GM12892 (cell line): ENCODE measurements around the gene YOD1.

Source experiments
- POLR2A ChIP-seq: IDR thresholded peaks from 2 replicates; pipeline ENCODE4 v1.6.1; 2011; ENCODE audit warnings: low read depth, low read length, control low read depth
- TAF1 ChIP-seq: IDR thresholded peaks from 2 replicates; pipeline ENCODE4 v1.6.1; 2011; ENCODE audit warnings: low read depth, mild to moderate bottlenecking, control low read depth, low read length, borderline replicate concordance

DNA sequence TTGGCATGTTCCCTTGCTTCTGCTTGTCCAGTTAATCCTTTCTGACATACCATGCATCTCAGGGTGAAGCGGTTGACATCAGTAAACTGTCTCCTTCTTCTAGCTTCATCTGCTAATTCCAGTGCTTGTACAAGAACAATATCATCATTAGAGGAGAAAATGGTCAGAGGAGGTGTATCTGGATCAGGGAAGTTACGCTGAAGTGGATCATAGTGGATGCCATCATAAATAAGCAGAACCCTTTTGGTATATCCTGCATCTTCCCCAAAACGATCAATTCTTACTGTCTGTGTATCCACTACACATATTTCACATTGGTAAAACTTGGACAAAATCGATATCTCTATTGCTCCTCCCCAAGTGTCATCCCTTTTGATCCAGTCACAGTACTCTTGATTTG is 2.0 kb downstream of the YOD1 start:
- no peak for TF ChIP-seq TAF1
- TF ChIP-seq POLR2A: no peak
